Right atrium auricular region (tissue), 2 donors: ENCODE measurements around the gene GBE1. TPM values are rescaled to one million over a fixed set of nuclear protein-coding genes. Genes with fewer than 3 reads are reported as not detected.

ENCODE experiments used
- DNase-seq: peaks from one replicate; pipeline ENCODE4 v3.0.0-alpha.2; 2019; ENCODE audit warnings: low spot score
- H3K27ac ChIP-seq, 2 donors: fragments of 200-600 bp; sonication (generic); 1 replicate in 1 of 2; 2 replicates in 1 of 2; pipeline ENCODE4 v1.5.1; 2016 to 2019
- H3K27me3 ChIP-seq, 2 donors: fragments of 200-600 bp; sonication (generic); one replicate each; pipeline versions ENCODE4 v1.5.1 to v1.6.0; 2017 to 2019
- H3K36me3 ChIP-seq: fragments of 200-600 bp; sonication (generic); one replicate; pipeline ENCODE4 v1.5.1; 2016
- H3K4me1 ChIP-seq, 2 donors: fragments of 200-600 bp; sonication (generic); one replicate each; pipeline versions ENCODE4 v1.5.1 to v1.6.0; 2017 to 2019
- H3K4me3 ChIP-seq, 2 donors: fragments of 200-600 bp; sonication (generic); 1 replicate in 1 of 2; 2 replicates in 1 of 2; pipeline ENCODE4 v1.5.1; 2017 to 2019; ENCODE audit warnings: mild to moderate bottlenecking in 1 of 2, moderate library complexity in 1 of 2
- H3K9me3 ChIP-seq, 2 donors: fragments of 200-600 bp; sonication (generic); one replicate each; pipeline ENCODE4 v1.5.1; 2019
- total RNA-seq, 2 donors: library from RNA; depleted of rRNA; stranded (reverse); fragments of >200 nt; gene quantifications; one replicate each; pipeline ENCODE4 v1.1.0, GENCODE V29; 2016
- TF ChIP-seq, protein P1 (sequence below), 2 donors: fragments of 200-600 bp; sonication (generic); IDR thresholded peaks; one replicate each; pipeline ENCODE4 v1.5.1; 2019; ENCODE audit warnings: antibody characterized with exemption in 2 of 2

GBE1 gene
- total RNA-seq, 2 donors from 2014 or later, result 52.5 to 72.6 TPM

DNA sequence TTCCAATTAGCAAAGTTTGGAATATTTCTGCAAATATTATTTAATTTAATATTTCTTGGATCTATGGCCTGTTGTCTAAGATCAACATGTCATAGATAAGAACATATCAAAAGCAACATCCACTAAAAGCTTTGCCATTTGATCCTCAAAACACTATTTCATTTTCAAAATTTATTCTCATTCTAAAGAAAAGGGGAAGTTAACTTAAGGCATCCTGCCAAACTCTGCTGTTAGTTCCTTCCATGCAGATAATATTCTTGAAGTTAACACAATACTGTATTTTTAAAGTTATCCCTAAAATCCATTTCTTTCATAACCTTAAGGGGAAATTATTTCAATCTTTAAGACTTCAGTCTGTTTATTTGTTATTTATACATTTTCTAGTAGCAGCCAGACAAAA is 28.2 kb upstream of the GBE1 start:
- H3K4me3 ChIP-seq, result no peak overlapping the region
- no peaks in the 10 kb centered on the region for H3K27me3 ChIP-seq
- H3K9me3 ChIP-seq, result no peaks in the 10 kb centered on the region
- no peaks in the 10 kb centered on the region for H3K36me3 ChIP-seq
- H3K4me1 ChIP-seq, result peaks cover 0 to 17% of the 10 kb centered on the region in 2 donors
- DNase-seq, result no peak
- TF ChIP-seq, protein P1, sequence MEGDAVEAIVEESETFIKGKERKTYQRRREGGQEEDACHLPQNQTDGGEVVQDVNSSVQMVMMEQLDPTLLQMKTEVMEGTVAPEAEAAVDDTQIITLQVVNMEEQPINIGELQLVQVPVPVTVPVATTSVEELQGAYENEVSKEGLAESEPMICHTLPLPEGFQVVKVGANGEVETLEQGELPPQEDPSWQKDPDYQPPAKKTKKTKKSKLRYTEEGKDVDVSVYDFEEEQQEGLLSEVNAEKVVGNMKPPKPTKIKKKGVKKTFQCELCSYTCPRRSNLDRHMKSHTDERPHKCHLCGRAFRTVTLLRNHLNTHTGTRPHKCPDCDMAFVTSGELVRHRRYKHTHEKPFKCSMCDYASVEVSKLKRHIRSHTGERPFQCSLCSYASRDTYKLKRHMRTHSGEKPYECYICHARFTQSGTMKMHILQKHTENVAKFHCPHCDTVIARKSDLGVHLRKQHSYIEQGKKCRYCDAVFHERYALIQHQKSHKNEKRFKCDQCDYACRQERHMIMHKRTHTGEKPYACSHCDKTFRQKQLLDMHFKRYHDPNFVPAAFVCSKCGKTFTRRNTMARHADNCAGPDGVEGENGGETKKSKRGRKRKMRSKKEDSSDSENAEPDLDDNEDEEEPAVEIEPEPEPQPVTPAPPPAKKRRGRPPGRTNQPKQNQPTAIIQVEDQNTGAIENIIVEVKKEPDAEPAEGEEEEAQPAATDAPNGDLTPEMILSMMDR (IDR thresholded peaks at IDR 0.05), result no peak
- peak overlapping the region; percentile 47 to 82 for H3K27ac ChIP-seq

DNA sequence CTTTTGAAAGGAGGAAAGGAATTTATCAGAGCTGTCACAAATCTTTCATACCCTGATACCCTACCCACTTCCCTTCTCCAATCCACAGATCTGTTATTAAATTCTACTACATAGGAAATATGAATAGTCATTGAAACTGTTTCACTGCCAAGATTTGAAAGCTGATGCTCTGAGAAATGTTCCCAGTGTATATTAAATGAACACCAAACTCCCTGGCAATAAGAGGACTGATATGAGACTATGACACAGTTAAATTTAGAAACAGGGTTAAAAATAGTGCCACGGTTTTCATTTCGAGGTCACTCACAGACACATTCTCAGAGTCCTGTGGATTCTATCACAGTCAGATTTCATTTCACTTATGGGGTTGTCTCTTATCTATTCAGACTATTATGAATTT is 27.2 kb upstream of the GBE1 start:
- Histone ChIP-seq H3K27me3 (no peaks in the 10 kb centered on the region), H3K4me1 (peaks cover 0 to 17% of the 10 kb centered on the region in 2 donors), H3K4me3 (no peak overlapping the region), H3K36me3 (no peaks in the 10 kb centered on the region), H3K27ac (peak overlapping the region; percentile 47 to 82), H3K9me3 (no peaks in the 10 kb centered on the region)
- TF ChIP-seq, protein P1 (IDR thresholded peaks at IDR 0.05), result no peak
- DNase-seq, result no peak

DNA sequence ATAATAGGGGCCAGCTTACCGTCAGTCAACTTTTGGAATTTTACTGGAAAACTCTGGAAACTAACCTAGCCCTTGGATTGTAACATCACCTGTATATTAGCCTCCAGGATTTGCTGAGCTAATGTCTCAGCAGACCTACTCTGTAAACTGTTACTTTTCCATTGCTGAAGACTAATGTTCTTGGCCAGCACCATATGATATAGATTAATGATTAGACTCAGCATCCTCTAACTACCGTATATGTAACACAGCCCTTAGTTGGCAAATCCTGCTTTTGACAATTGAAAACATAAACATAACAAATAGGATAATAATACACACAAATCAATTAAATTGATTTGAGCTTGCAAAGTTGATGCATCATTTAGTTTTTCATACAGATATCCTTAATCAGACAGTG is 26.6 kb upstream of the GBE1 start:
- no peak for DNase-seq
- TF ChIP-seq, protein P1 (IDR thresholded peaks at IDR 0.05), result no peak
- no peaks in the 10 kb centered on the region for H3K9me3 ChIP-seq
- no peaks in the 10 kb centered on the region for H3K27me3 ChIP-seq
- H3K27ac ChIP-seq, result peak overlapping the region in 1 of 2 donors; percentile 82
- no peak overlapping the region for H3K4me3 ChIP-seq
- H3K36me3 ChIP-seq, result no peaks in the 10 kb centered on the region
- peaks cover 0 to 17% of the 10 kb centered on the region in 2 donors for H3K4me1 ChIP-seq

DNA sequence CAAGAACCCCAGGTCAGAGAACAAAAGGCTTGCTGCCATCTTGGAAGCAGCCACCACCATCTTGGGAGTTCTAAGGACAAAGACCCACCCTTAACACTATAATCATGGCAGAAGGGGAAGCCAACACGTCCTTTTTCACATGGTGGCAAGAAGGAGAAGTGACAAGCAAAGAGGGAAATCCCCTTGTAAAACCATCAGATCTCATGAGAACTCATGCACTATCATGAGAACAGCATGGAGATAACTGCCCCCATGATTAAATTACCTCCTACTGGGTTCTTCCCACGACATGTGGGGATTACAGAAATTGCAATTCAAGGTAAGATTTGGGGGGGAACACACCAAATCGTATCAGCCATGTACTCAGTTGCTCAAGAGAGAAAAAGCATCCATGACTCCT is 21.1 kb upstream of the GBE1 start:
- TF ChIP-seq, protein P1 (IDR thresholded peaks at IDR 0.05), result no peak
- Histone ChIP-seq H3K27me3 (no peaks in the 10 kb centered on the region), H3K4me3 (no peak overlapping the region), H3K36me3 (no peaks in the 10 kb centered on the region), H3K27ac (no peak overlapping the region), H3K4me1 (peaks cover 0 to 12% of the 10 kb centered on the region in 2 donors), H3K9me3 (no peaks in the 10 kb centered on the region)
- no peak for DNase-seq

DNA sequence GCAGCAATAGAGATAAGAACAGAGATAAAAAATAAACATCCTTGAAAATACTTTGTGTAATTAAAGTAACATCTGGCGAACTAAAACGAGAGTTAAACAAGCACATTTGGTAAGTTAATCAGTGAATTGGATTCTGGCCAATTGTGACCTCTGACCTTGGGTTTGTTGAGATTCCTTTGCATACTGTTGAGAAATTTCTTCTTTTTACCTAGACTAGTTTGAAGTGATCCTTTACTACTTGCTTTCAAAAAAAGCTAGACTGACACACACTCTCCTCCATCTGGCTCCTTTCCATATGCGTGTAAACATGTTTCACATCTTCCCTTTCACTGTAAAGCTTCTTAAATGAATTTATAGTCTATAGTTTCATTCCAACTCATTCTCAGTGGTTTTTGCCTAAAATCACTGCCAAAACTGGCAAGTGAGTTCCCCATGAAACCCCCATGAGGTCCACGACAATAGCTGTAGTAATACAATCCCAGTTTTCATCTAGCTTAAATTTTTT is 17.3 kb upstream of the GBE1 start:
- no peak for DNase-seq
- H3K27ac ChIP-seq, result no peak overlapping the region
- H3K9me3 ChIP-seq, result no peaks in the 10 kb centered on the region
- peaks cover 0 to 12% of the 10 kb centered on the region in 2 donors for H3K4me1 ChIP-seq
- H3K27me3 ChIP-seq, result no peaks in the 10 kb centered on the region
- TF ChIP-seq, protein P1 (IDR thresholded peaks at IDR 0.05), result no peak
- no peaks in the 10 kb centered on the region for H3K36me3 ChIP-seq
- H3K4me3 ChIP-seq, result no peak overlapping the region

DNA sequence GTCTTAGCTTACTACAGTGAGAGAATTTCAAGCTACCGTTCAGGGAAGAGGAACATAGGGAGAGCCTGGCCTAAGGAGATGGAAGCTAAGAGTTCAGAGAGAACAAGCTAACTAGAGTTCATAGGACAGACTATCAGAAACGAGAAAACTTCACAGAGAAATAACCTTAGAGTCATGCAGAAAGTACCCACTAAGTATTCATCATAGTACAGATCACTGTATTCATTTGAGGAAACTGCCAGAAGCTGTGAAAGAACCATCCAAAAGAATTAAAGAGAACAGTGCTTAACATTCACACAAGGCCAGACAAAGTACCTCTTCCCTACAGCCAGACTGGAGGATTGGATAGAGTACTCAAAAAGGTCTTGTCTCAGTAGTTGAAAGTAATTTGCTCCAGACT is 15.2 kb upstream of the GBE1 start:
- Histone ChIP-seq H3K9me3 (no peaks in the 10 kb centered on the region), H3K27ac (no peak overlapping the region)

More for the DNA sequence above, 15.2 kb upstream of the GBE1 start:
- no peaks in the 10 kb centered on the region for H3K27me3 ChIP-seq
- DNase-seq, result no peak
- no peak overlapping the region for H3K4me3 ChIP-seq
- TF ChIP-seq, protein P1 (IDR thresholded peaks at IDR 0.05), result no peak
- peaks cover 0 to 12% of the 10 kb centered on the region in 2 donors for H3K4me1 ChIP-seq
- H3K36me3 ChIP-seq, result no peaks in the 10 kb centered on the region
